Aorta (tissue), 5 donors: ENCODE measurements around the gene NLN. TPM values are rescaled to one million over a fixed set of nuclear protein-coding genes. Genes with fewer than 3 reads are reported as not detected.
"Not testable (repeated sequence)": the region's sequence is repeated elsewhere in the genome, so short reads cannot be mapped to it uniquely, and the experiment has no call there.

ENCODE experiments used
- ATAC-seq: fragments of 200-7000 bp; cut with Tn5 transposase; one replicate; pipeline ENCODE4 v1.9.1; 2022; ENCODE audit warnings: moderate library complexity; ENCODE audit not compliant: low FRiP score
- DNase-seq, 2 donors: peaks; one replicate each; pipeline ENCODE4 v3.0.0-alpha.2; 2020
- H3K27ac ChIP-seq, 2 donors: one replicate each; pipeline ENCODE4 v1.5.1; 2013; ENCODE audit warnings: low read length in 2 of 2, mild to moderate bottlenecking in 2 of 2, moderate library complexity in 2 of 2, control low read depth in 1 of 2, inconsistent platforms in 1 of 2, low read depth in 1 of 2
- H3K27me3 ChIP-seq, 2 donors: one replicate each; pipeline ENCODE4 v1.6.1; 2013; ENCODE audit warnings: control low read depth in 1 of 2, low read length in 1 of 2, mild to moderate bottlenecking in 1 of 2, moderate library complexity in 1 of 2; ENCODE audit not compliant: insufficient read depth in 2 of 2, control insufficient read depth in 1 of 2
- H3K36me3 ChIP-seq, 2 donors: one replicate each; pipeline ENCODE4 v1.6.1; 2013; ENCODE audit warnings: control low read depth in 1 of 2, low read length in 1 of 2, mild to moderate bottlenecking in 1 of 2; ENCODE audit not compliant: insufficient read depth in 2 of 2, control insufficient read depth in 1 of 2
- H3K4me1 ChIP-seq, 2 donors: one replicate each; pipeline ENCODE4 v1.6.1; 2013; ENCODE audit warnings: low read length in 2 of 2, control low read depth in 1 of 2, mild to moderate bottlenecking in 1 of 2, moderate library complexity in 1 of 2; ENCODE audit not compliant: insufficient read depth in 2 of 2, control insufficient read depth in 1 of 2
- H3K4me3 ChIP-seq, 2 donors: one replicate each; pipeline ENCODE4 v1.5.1; 2013; ENCODE audit warnings: low read length in 2 of 2, control low read depth in 1 of 2, mild to moderate bottlenecking in 1 of 2
- H3K9me3 ChIP-seq: one replicate; pipeline ENCODE4 v1.6.1; 2013; ENCODE audit warnings: mild to moderate bottlenecking, low read length; ENCODE audit not compliant: control insufficient read depth
- WGBS, 2 donors: extraction: QIAGEN DNeasy Blood & Tissue Kit; methylation state at CpG; one replicate each; pipeline ENCODE4 v1.1.7; 2013; 5-methylcytosine and 5-hydroxymethylcytosine counted together
- intact Hi-C, 2 donors: fragments of 100-400 bp; cut with DNase I; formaldehyde crosslinking; loops; one replicate each; pipeline versions ENCODE4 v1.14.2 to v1.15.0; 2022
- polyA plus RNA-seq, 2 donors: library from polyadenylated mRNA; stranded (reverse); fragments of 200-250 nt; gene quantifications; one replicate each; pipeline ENCODE4 v1.2.3, GENCODE V29; 2013
- total RNA-seq, 2 donors: library from RNA; stranded (reverse); fragmentation: NEBNext Ultra II Directional; extraction: Animal tissue kit (Norgen Biotek cat#: 25700); gene quantifications; one replicate each; pipeline ENCODE4 v1.2.1, GENCODE V29; 2021
- donor health status: healthy with polysubstance abuse.
- donor health status: Bipolar disorder and iron deficiency.
- donor health status: DM: no; HTN: no; CAD: no.
- donor health status: DM: no; HTN: no; CAD: no.
- donor health status: DM: yes; HTN: yes; CAD: no.

Gene NLN
- total and polyA plus RNA-seq, 4 donors = 2.5 to 16.5 (median 10.5) TPM

DNA sequence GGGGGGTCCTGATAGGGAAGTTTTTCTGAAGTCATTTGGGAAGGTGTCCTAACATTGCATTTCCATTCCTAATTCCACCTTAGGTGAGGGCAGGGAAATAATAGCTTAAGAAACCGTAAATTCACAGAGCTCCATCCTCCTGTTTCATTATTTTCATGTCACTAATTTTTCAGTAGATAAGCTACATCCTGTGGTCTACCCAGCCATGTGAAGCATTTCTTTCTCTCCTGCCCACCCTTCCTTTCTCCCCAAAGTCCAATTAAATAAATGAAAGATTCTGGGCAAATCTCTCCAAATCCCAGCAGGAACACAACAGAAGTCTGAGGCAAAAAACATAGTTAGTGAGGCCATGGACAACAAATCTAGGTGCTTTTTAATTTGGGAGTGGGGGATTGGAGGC lies 109.3 kb downstream of the NLN start:
- Histone ChIP-seq H3K4me3 (no peak overlapping the region), H3K27me3 (no peaks in the 10 kb centered on the region), H3K4me1 (peaks cover 0 to 3% of the 10 kb centered on the region in 2 donors), H3K36me3 (no peaks in the 10 kb centered on the region), H3K9me3 (no peaks in the 10 kb centered on the region), H3K27ac (no peak overlapping the region)
- ATAC-seq = no peak
- intact Hi-C loops = no loop called here
- whole genome bisulfite sequencing, 2 donors = 52 to 94% methylated on average over 1 of the region's 1 CpG
- DNase-seq = no peak

DNA sequence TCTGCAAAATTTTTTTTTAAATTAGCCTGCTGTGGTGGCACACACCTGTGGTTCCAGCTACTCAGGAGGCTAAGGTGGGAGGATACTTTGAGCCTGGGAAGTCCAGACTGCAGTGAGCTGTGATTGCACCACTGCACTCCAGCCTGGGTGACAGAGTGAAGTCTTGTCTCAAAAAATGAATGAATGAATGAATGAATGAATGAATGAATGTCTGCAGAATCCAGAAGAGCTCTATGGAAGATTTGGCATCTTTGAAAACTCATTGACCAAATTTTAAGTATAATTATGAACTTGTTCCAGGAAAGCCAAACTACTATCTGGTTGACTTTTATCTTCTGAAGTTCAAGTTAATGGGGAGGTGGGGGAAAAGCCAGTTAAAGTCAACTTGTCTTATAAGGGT lies 110.1 kb downstream of the NLN start:
- Histone ChIP-seq H3K27me3 (no peaks in the 10 kb centered on the region), H3K9me3 (no peaks in the 10 kb centered on the region), H3K4me3 (no peak overlapping the region), H3K4me1 (peaks cover 0 to 3% of the 10 kb centered on the region in 2 donors), H3K27ac (no peak overlapping the region), H3K36me3 (no peaks in the 10 kb centered on the region)
- ATAC-seq = no peak
- intact Hi-C loops = no loop called here
- DNase-seq = no peak

DNA sequence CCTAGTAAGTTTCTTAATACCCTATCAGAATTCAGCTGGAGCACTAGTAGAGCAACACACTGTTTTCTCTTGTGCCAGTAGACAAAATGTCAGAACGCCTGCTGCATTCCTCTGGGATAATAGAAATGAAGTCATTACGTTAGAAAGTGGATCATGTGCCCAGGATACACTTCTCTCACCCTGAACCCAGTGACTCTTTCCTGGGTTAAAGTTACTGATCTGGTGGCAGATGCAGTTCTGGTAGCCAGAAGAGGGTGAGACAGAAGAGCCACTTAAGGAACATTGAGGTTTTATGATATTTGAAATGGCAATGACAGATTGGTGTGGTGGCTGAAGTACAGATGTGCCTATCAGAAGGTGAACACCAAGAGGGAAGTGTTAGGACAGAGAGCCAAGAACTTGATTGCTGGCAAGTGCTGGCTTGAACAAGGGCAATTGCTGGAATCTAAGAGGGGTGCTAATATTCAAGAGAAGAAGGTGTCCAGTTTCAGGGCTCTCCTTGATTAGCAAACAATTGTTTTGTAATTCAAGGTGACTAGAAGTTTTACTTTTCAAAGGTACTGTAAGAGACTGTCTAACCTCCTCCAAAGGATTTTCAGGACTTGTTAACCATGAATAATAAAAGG lies 110.7 kb downstream of the NLN start:
- 37 to 43% methylated on average over 2 of the region's 2 CpGs for WGBS, 2 donors
- H3K27me3 ChIP-seq = no peaks in the 10 kb centered on the region
- no peaks in the 10 kb centered on the region for H3K9me3 ChIP-seq
- no peak for DNase-seq
- H3K4me3 ChIP-seq = no peak overlapping the region
- H3K36me3 ChIP-seq = no peaks in the 10 kb centered on the region
- H3K27ac ChIP-seq = no peak overlapping the region
- intact Hi-C loops = no loop called here
- peaks cover 0 to 3% of the 10 kb centered on the region in 2 donors for H3K4me1 ChIP-seq
- no peak for ATAC-seq

DNA sequence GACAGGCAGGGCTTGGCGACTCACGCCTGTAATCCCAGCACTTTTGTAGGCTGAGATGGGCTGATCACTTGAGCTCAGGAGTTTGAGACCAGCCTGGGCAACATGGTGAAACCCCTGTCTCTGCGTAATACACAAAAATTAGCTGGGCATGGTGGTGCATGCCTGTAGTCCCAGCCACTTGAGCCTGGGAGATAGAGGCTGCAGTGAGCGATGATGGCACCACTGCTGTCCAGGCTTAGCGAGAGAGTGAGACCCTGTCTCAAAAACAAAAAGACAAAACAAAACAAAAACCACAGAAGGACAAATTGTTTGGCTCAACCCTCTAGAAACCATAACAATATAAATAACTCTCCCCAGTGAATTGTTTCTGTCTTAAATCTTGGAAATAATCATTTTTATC lies 111.8 kb downstream of the NLN start:
- ATAC-seq = no peak
- no peaks in the 10 kb centered on the region for H3K36me3 ChIP-seq
- no peaks in the 10 kb centered on the region for H3K9me3 ChIP-seq
- no peak overlapping the region for H3K4me3 ChIP-seq
- intact Hi-C loops = no loop called here
- WGBS, 2 donors = 66 to 86% methylated on average over 5 of the region's 5 CpGs
- no peak overlapping the region for H3K27ac ChIP-seq
- H3K27me3 ChIP-seq = no peaks in the 10 kb centered on the region
- no peaks in the 10 kb centered on the region for H3K4me1 ChIP-seq
- no peak for DNase-seq

DNA sequence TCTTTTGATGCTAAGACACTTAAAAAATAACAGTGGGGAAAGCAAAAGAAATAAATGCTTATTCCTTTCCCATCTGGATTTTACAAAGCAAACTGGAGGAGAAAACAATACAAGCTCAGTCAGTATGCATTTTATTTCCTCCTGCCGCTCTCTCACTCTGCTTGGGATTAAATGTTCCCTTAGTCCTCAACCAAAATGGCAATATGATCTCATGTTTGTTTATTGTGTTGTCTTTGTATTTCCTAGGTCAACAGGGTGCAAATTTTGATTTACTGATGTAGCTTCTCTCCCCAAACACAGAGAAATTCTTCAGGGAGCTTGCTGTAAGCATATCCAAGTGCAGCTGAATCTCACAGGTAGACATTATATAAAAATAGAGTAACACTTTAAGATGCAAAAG lies 112.3 kb downstream of the NLN start:
- Histone ChIP-seq H3K27ac (no peak overlapping the region), H3K4me1 (no peaks in the 10 kb centered on the region), H3K9me3 (no peaks in the 10 kb centered on the region), H3K36me3 (no peaks in the 10 kb centered on the region), H3K4me3 (no peak overlapping the region), H3K27me3 (no peaks in the 10 kb centered on the region)
- DNase-seq (no peak), ATAC-seq (no peak)
- WGBS, 2 donors = 85 to 93% methylated on average over 1 of the region's 1 CpG
- intact Hi-C loops = no loop called here

DNA sequence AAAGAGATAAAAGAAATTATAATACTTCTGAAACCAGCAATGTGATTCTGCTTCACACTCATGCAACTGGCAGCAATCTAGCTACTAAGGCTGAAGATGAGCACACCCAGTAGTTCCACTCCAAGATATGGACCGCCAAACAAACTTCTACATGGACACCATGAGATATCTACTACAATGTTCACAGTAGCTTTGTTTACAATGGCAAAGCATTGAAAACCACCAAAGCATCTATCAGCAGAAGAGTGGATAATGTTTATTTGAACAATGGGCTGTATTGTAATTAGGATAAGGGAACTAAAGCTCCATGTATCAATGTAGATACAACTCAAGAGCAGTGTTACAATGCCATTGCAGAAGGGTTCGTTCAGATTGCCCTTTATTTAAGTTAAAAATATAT lies 113.2 kb downstream of the NLN start:
- Histone ChIP-seq H3K9me3 (no peaks in the 10 kb centered on the region), H3K36me3 (no peaks in the 10 kb centered on the region), H3K4me3 (no peak overlapping the region), H3K4me1 (no peaks in the 10 kb centered on the region), H3K27ac (no peak overlapping the region), H3K27me3 (no peaks in the 10 kb centered on the region)
- WGBS, 2 donors = 84 to 88% methylated on average over 2 of the region's 2 CpGs
- intact Hi-C loops = no loop called here
- DNase-seq (no peak), ATAC-seq (no peak)

DNA sequence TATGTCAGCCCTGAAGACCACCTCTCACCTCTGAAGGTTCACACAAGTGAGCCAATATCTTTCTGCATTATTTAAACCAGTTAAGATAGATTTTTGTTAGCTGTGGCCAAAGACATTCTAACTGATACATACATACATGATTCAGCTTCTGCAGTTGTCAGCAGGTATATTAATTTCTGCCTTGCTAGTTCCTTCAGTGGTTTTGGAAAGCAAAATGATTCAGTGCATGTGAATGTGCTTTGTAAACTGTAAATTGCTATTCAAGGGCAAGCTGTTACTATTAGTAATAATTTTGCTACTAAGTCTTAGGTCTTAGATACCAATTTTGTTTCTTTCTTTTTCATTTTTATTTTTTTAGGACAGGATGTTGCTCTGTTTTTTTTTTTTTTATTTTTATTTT lies 115.1 kb downstream of the NLN start:
- ATAC-seq (no peak), DNase-seq (no peak)
- H3K36me3 ChIP-seq = no peaks in the 10 kb centered on the region
- H3K27ac ChIP-seq = no peak overlapping the region
- intact Hi-C loops = no loop called here
- H3K4me3 ChIP-seq = no peak overlapping the region
- no peaks in the 10 kb centered on the region for H3K4me1 ChIP-seq
- H3K9me3 ChIP-seq = no peaks in the 10 kb centered on the region
- no peaks in the 10 kb centered on the region for H3K27me3 ChIP-seq

DNA sequence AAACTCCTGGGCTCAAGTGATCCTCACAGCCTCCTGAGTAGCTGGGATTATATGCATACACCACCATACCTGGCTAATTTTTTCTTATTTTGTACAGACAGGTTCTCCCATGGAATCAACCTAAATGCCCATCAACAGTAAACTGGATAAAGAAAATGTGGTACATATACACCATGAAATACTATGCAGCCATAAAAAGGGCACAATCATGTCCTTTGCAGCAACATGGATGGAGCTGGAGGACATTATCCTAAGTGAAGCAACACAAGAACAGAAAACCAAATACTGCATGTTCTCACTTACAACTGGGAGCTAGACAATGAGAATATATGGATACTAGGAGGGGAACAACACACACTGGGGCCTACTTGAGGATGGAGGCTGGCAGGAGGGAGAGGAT lies 117.2 kb downstream of the NLN start:
- H3K4me3 ChIP-seq, H3K4me1 ChIP-seq, intact Hi-C loops, H3K36me3 ChIP-seq, H3K9me3 ChIP-seq, H3K27me3 ChIP-seq, H3K27ac ChIP-seq, DNase-seq, ATAC-seq: not testable (repeated sequence)

DNA sequence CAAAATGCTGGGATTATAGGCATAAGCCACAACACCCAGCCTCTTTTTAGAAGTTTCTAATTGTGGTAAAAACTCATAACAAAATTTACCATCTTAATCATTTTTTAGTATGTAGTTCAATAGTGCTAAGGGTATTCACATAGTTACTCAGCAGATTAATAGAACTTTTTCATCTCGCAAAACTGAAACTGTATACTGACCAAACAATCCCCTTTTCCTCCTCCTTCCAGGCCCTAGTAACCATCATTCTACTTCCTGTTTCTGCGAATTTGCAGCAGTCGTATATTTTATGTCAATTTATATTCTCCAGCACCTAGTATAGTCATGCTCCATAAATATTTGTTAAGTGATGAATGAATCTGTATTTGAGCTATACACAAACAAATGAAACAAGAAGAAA lies 118.1 kb downstream of the NLN start:
- H3K27me3 ChIP-seq = no peaks in the 10 kb centered on the region
- WGBS, 2 donors = 62% methylated on average over 3 of the region's 3 CpGs
- H3K4me1 ChIP-seq = no peaks in the 10 kb centered on the region
- H3K36me3 ChIP-seq = no peaks in the 10 kb centered on the region
- intact Hi-C loops = no loop called here
- ATAC-seq = no peak
- no peaks in the 10 kb centered on the region for H3K9me3 ChIP-seq
- no peak overlapping the region for H3K27ac ChIP-seq
- no peak overlapping the region for H3K4me3 ChIP-seq
- no peak for DNase-seq
